T1000 (cell line): ENCODE data around the gene FRMD8.

ENCODE experiments used
- DNase-seq: peaks from one replicate; lab custom pipeline; 2025; ENCODE audit warnings: mixed read lengths; lab: John Stamatoyannopoulos, UW

FRMD8 gene

GRCh38 chr11:65392899-65393298, 6.5 kb downstream of the FRMD8 start:
- no peak for DNase-seq

GRCh38 chr11:65393513-65394079, 7.2 kb downstream of the FRMD8 start:
- DNase-seq, result no peak

- DNase-seq, result no peak
Measured at GRCh38 chr11:65394125-65394536, 7.7 kb downstream of the FRMD8 start.

DNA sequence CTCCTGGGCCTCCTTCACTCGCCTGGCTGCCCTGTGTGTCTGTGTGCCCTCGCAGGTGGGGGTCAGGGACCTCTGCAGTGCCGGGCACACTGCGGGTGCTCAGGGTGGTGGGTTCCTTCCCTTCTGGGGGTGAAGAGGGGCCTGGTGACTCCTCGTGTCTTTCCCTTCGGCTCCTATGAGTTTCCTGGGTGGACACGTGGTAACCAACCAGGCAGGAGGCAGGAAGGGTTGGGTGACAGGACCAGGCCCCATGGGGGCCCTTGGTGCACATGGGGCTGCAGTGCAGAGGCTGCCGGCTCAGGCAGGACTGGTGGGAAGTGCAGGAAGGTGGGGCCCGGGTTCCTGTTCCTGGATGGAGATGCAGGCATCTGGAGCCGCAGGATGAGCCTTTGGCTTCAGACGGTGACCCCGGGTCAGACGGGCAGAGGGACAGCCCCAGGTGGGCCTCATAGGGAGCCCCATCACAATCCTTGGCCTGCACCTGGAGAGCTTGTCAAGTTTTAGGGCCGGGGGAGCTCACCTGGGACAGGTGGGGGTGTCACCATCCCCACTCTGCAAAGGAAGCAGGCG, 9.6 kb downstream of the FRMD8 start:
- no peak for DNase-seq

DNA sequence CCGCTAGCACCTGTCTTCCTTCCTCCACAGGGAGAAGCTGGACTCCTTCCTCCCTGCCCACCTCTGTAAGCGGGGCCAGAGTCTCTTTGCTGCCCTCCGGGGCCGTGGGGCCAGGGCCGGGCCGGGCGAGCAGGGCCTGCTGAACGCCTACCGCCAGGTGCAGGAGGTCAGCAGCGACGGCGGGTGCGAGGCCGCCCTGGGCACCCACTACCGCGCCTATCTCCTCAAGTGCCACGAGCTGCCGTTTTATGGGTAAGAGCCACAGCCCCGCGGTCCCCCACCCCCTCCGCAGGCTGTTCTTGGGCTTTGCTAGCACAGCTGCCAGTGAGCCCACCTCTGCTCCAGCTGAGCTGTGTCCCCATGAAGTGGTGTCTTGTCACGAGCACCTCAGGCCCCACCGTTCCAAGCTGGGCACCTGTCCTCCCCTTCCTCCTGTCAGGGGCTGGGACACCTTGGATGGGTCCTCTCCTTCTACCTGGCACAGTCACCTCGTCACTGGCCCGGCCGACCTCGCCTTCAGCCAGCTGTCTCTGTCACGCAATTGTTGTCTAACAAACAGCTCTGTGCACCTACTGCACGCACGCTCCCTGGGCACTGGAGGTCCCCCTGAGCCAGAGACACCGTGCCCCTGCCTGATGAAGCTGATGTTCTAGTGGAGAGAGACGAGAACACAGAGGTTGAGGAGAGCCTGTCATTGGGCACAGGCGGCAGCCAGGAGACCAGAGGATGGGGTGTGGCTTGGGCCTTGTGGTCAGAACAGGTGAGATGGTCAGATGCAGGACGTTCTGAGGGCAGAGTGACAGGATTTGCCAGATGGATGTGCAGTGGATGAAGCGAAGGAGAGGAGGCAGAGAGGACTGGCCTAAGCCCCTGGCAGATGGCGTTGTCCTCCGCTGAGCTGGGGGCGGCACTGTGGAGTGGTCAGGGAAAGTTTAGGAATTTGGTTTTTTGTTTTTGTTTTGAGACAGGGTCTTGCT, 10.6 kb downstream of the FRMD8 start:
- DNase-seq, result no peak

GRCh38 chr11:65398362-65398910, 12.0 kb downstream of the FRMD8 start:
- no peak for DNase-seq

DNA sequence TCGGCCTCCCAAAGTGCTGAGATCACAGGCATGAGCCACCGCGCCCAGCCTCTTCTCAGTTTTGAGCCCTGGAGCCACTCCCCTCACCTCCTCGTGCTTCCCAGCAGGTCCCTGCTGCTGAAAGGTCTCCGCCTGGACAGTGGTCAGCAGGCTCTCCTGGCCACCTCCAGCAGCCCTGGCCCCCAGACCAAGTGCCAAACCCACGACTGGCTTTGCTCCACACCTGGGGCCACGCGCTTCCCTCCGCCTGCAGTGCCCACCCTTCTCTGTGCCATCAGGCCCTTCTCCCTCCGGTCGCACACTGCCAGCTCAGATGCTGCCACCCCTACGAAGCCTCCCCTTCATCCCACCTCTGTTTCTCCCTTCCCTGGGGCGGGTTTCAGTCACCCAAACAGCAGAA, 12.8 kb downstream of the FRMD8 start:
- DNase-seq, result no peak

DNA sequence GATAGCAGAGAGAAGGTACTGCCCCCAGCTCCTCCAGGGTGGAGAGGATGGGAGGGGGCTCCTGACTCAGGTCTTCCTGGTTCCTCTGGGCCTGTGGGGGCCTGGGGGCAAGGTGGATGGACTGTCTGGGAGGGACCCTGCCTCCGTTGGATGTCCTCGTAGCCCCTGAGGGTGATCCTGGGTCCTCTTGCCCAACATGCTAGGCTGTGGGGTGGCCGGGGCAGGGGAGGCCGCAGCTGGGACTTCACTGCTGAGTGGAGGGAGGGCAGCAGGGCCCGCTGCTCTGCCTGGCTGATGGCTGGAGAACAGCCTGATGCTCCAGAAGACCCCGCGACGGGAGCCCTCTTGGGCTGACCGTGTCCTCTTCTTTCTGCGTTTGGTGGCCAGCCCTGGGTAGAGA, 13.4 kb downstream of the FRMD8 start:
- DNase-seq, result no peak

GRCh38 chr11:65400307-65401072, 14.1 kb downstream of the FRMD8 start:
- no peak for DNase-seq

DNA sequence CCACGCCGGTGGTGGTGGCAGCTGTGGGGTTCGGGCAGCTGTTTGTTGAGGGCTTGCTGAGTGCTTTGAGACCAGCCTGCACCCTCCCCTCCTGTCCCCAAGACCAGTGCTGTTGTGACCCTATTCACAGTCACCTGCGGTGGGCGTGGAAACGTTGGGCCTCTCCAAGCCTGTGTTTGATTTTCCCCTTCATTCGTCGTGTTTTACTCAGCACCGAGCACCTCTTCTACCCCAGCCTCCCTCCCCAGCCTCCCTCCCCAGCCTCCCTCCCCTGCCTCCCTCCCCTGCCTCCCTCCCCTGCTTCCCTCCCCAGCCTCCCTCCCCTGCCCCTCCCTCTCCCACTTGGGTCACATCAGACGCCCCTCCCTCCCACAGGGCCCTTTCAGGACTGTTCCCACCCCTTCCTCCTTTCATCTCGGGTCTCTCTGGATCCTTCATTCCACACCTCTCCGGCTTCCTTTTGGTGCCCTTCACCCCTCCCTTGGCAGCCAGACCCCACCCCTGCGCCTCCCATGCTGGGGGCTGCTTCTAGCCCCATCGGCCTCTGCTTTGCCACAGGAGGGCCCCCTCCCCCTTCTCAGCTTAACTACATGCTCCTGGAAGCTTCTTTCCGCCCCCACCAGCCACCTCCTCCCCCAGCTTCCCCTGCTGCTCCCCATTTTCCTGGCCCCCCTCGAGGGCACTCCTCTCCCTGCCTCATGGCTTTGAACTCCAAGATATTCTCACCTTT, 14.8 kb downstream of the FRMD8 start:
- DNase-seq, result no peak

DNA sequence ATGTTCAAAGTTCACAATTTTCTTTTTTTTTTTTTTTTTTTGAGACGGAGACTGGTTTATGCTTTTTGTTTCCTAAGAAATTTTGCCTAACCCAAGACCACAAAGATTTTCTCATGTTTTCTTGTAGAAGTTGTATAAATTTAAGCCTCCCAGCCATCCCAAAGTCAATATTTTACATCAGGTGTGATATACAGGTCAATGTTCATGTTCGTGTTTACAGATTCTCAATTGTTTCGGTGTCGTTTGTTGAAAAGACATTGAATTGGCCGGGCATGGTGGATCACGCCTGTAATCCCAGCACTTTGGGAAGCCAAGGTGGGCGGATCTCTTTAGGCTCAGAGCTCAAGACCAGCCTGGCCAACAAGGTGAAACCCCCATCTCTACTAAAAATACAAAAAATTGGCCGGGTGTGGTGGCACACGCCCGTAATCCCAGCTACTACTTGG, 15.4 kb downstream of the FRMD8 start:
- DNase-seq, result no peak

GRCh38 chr11:65402790-65403189, 16.4 kb downstream of the FRMD8 start:
- DNase-seq, result no peak

DNA sequence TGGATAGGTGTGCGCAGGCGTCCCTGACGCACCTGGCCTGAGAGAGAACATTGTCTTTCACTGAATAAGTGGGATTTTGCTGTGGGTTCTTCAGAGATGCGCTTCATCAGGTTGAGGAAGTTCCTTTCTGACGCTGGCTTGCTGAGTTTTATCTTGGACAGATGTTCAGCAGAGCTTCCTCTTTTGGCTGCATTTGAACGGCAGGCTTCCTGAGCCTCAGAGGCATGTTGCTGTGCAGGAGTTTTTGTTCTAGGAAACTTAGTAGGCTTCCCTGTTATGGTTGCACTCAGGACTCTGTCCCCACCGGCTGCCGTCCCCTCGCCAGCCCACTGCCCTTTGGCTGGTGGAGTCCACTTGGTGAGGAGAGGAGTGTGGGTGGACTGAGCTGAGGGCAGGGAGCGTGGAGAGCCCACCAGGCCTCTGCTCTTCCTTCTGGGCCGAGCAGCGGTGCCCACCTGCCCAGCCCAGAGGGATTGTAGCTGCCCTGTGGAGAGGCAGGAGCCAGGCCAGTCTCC, 17.2 kb downstream of the FRMD8 start:
- DNase-seq, result no peak

DNA sequence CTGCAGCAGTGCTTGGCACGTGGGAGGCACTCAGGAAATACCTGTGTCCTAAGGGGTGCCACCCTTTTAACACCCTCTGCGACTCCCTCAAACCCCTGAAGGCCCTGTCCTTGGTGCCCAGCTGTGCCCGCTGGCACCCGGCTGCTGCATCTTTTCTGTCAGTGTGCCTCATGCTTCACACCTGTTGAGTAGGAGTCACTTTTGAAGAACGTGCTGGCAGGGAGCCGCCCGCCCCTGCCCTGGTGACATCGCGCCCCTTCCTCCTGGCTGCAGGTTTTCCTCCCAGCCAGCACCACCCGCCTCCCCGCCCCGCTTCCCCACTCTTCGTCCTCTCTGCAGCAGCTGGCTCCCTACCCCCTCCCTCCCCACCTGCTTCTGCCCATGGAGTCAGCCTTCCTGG, 17.8 kb downstream of the FRMD8 start:
- DNase-seq, result no peak

- DNase-seq, result no peak
Measured at GRCh38 chr11:65404638-65405339, 18.4 kb downstream of the FRMD8 start.

DNA sequence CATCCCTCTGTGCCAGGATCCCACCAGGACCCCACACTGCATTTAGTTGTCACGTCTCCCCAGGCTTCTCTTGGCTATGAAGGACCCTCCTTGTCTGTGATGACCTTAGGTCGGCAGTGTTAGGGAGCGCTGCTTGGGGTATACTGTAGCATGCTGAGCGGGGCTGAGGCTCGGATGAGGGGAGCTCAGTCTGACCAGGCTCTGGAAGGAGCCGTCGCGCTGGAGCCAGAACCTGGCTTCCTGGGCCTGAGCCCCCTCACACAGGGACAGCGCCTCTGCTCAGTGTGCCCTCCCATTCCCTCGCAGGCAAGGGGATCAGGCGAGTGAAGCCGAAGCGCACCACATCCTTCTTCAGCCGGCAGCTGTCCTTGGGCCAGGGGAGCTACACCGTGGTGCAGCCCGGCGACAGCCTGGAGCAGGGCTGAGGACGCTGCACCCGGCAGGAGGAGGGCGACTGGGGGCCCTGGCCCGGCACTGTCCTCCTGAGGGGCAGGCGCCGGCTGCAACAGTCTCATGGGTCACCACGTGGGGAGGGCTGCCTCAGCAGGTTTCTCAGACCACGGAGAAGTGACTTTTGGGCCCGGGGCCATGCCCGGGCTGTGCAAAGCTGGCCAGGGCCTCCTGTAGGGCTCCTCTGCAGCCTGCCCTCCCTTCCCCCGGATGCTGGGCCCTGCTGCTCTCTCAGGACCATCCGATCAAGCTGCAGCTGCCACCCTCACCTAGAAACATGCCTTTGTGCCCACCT, 24.7 kb downstream of the FRMD8 start:
- no peak for DNase-seq

- DNase-seq, result no peak
Measured at GRCh38 chr11:65411681-65412070, 25.2 kb downstream of the FRMD8 start.

DNA sequence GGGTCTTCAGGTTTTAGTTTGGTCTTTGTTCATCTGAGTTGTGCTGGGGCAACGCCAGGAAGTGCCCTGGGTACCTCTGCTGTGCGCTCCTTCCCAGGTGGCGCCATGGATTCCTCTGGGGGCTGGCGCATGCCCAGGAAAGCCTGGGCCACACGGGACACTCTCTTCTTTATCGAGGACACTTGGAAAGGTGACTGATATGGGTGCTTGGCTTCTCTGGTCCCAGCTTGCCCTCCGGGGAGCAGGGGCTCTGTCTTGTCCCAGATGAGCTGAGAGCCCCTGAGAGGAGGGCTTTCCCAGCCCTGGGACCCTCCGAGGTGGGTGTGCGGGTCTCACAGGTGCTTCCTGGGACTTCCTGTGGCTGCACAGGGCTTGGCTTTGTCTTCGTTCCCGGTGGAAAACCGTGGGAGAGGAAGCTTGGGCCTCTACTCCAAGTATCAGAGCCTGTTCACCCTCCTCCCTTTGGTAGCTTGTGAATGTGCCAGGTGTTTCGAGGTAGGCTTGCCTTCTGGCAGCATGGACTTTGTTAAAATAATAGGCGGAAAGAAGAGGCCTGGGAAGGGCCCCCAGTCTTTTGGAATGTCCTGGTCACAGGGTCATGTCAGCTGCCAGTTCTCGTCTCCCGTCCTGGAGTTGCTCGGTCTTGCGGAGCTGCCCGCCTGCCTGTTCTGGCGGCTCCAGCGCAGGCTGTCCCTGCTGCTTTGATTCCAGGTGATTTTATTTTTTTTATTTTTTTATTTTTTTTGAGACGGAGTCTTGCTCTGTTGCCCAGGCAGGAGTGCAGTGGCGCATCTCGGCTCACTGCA, 26.0 kb downstream of the FRMD8 start:
- DNase-seq, result no peak
